Ovary (tissue), 9 donors: ENCODE results near the gene TRAF3. TPM values are rescaled to one million over a fixed set of nuclear protein-coding genes. Genes with fewer than 3 reads are reported as not detected.

Experiments used
- DNase-seq, 5 donors: peaks; one replicate each; pipeline ENCODE4 v3.0.0-alpha.2; 2019 to 2020
- H3K27ac ChIP-seq, 2 donors: fragments of 200-600 bp; one replicate each; pipeline versions ENCODE4 v1.5.1 to v1.8.0; 2019 to 2022
- H3K27me3 ChIP-seq: fragments of 200-600 bp; one replicate; pipeline ENCODE4 v1.8.0; 2022
- H3K36me3 ChIP-seq: fragments of 200-600 bp; sonication (generic); one replicate; pipeline ENCODE4 v1.5.1; 2019
- H3K4me1 ChIP-seq: one replicate; pipeline ENCODE4 v1.8.1; 2013; ENCODE audit warnings: mild to moderate bottlenecking, moderate library complexity; ENCODE audit not compliant: insufficient read depth
- H3K4me3 ChIP-seq: fragments of 200-600 bp; sonication (generic); one replicate; pipeline ENCODE4 v1.5.1; 2017
- H3K9me3 ChIP-seq, 2 donors: fragments of 200-600 bp in 1 of 2; sonication (generic) in 1 of 2; one replicate each; pipeline versions ENCODE4 v1.5.1 to v1.8.1; 2013 to 2019; ENCODE audit warnings: mild to moderate bottlenecking in 1 of 2, moderate library complexity in 1 of 2
- CTCF ChIP-seq, 3 donors: fragments of 450-650 bp in 2 of 3; fragments of 200-600 bp in 1 of 3; IDR thresholded peaks; one replicate each; pipeline versions ENCODE4 v1.5.1 to v1.8.0; 2016 to 2022; ENCODE audit warnings: antibody characterized with exemption in 3 of 3, mild to moderate bottlenecking in 1 of 3
- EP300 ChIP-seq: sonication (generic); formaldehyde crosslinking; IDR thresholded peaks from one replicate; pipeline ENCODE4 v1.6.1; 2017; ENCODE audit warnings: antibody characterized with exemption
- POLR2A ChIP-seq: fragments of 450-650 bp; IDR thresholded peaks from one replicate; pipeline ENCODE4 v1.6.1; 2017; ENCODE audit warnings: antibody characterized with exemption, mild to moderate bottlenecking, moderate library complexity
- WGBS, 3 donors: extraction: QIAGEN DNeasy Blood & Tissue Kit in 1 of 3; methylation state at CpG; one replicate each; pipeline versions ENCODE4 v1.1.5 to v1.1.7; 2013 to 2017; 5-methylcytosine and 5-hydroxymethylcytosine counted together
- intact Hi-C, 4 donors: fragments of 100-400 bp; cut with DNase I; formaldehyde crosslinking; loops; one replicate each; pipeline versions ENCODE4 v1.11.0 to v1.15.1; 2022 to 2023
- polyA plus RNA-seq, 2 donors: library from polyadenylated mRNA; stranded (reverse); fragments of 200-250 nt in 1 of 2; fragments of 350-450 nt in 1 of 2; fragmentation: Illumina TruSeq in 1 of 2; extraction: RNeasy Lipid Tissue Mini Kit (QIAGEN cat#74804) in 1 of 2; gene quantifications; one replicate each; pipeline ENCODE4 v1.2.3, GENCODE V29; 2013 to 2014
- total RNA-seq, 7 donors: library from RNA; depleted of rRNA in 2 of 7; stranded (reverse); fragments of >200 nt in 2 of 7; fragmentation: NEBNext Ultra II Directional in 3 of 7; extraction: Animal tissue kit (Norgen Biotek cat#: 25700) in 3 of 7; gene quantifications; one replicate each; pipeline versions ENCODE4 v1.1.0 to v1.2.4, GENCODE V29; 2016 to 2023
- donor health status: DM: no; HTN: no; CAD: no; lungs with moderate emphysema.
- donor health status: DM: no; HTN: no; CAD: no.
- donor health status: Bipolar disorder and iron deficiency.
- donor health status: DM: yes; HTN: yes; CAD: no.
- donor health status: DM: no; HTN: no; CAD: no.
- donor health status: DM: yes; HTN: yes; CAD: no.

The TRAF3 gene
- total and polyA plus RNA-seq, 9 donors: 2.9 to 17.0 (median 11.4) TPM

GRCh38 chr14:102769049-102769327 lies 8.3 kb upstream of the TRAF3 start:
- Histone ChIP-seq H3K27ac (no peak overlapping the region), H3K9me3 (no peaks in the 10 kb centered on the region), H3K4me3 (no peak overlapping the region), H3K4me1 (no peaks in the 10 kb centered on the region), H3K36me3 (no peaks in the 10 kb centered on the region), H3K27me3 (no peaks in the 10 kb centered on the region)
- TF ChIP-seq EP300: no peak
- TF ChIP-seq CTCF (IDR thresholded peaks at IDR 0.05): no peak
- WGBS, 3 donors: 90 to 96% (median 91%) methylated on average over 4 of the region's 4 CpGs
- DNase-seq: no peak
- intact Hi-C loops: no loop called here

GRCh38 chr14:102770147-102771123 lies 6.8 kb upstream of the TRAF3 start:
- no peak overlapping the region for H3K4me3 ChIP-seq
- H3K27ac ChIP-seq: no peak overlapping the region
- TF ChIP-seq CTCF (IDR thresholded peaks at IDR 0.05) (no peak), POLR2A (no peak), EP300 (no peak)
- no peaks in the 10 kb centered on the region for H3K4me1 ChIP-seq
- no peaks in the 10 kb centered on the region for H3K36me3 ChIP-seq
- H3K9me3 ChIP-seq: no peaks in the 10 kb centered on the region
- H3K27me3 ChIP-seq: no peaks in the 10 kb centered on the region
- intact Hi-C loops: no loop called here
- DNase-seq: no peak
- WGBS, 3 donors: 54 to 59% (median 57%) methylated on average over 32 of the region's 32 CpGs

GRCh38 chr14:102771144-102771543 lies 6.1 kb upstream of the TRAF3 start:
- Histone ChIP-seq H3K27me3 (no peaks in the 10 kb centered on the region), H3K4me3 (no peak overlapping the region), H3K4me1 (no peaks in the 10 kb centered on the region), H3K36me3 (no peaks in the 10 kb centered on the region), H3K27ac (no peak overlapping the region), H3K9me3 (no peaks in the 10 kb centered on the region)
- no peak for TF ChIP-seq CTCF (IDR thresholded peaks at IDR 0.05)
- TF ChIP-seq EP300: no peak
- TF ChIP-seq POLR2A: no peak
- 94 to 99% (median 97%) methylated on average over 9 of the region's 9 CpGs for WGBS, 3 donors
- intact Hi-C loops: no loop called here
- no peak for DNase-seq

GRCh38 chr14:102772781-102773570 lies 4.3 kb upstream of the TRAF3 start:
- DNase-seq: no peak
- no peaks in the 10 kb centered on the region for H3K4me1 ChIP-seq
- no peaks in the 10 kb centered on the region for H3K36me3 ChIP-seq
- intact Hi-C loops: no loop called here
- H3K4me3 ChIP-seq: no peak overlapping the region
- TF ChIP-seq CTCF (IDR thresholded peaks at IDR 0.05) (no peak), EP300 (no peak), POLR2A (no peak)
- WGBS, 3 donors: 71 to 79% (median 75%) methylated on average over 22 of the region's 22 CpGs
- no peaks in the 10 kb centered on the region for H3K27me3 ChIP-seq
- H3K27ac ChIP-seq: no peak overlapping the region
- H3K9me3 ChIP-seq: no peaks in the 10 kb centered on the region
